ENCODE data around the gene NSDHL. TPM values are rescaled to one million over a fixed set of nuclear protein-coding genes. Genes with fewer than 3 reads are reported as not detected.
A peak's percentile ranks its signal among the peaks of the same experiment; 100 is the strongest.

The NSDHL gene
- total RNA-seq, 1 experiment from 2014 or later = 22.1 TPM

GRCh38 chrX:152898442-152898841 is 67.6 kb downstream of the NSDHL start:
- ATAC-seq (no peak), DNase-seq (ENCODE audit: low read depth, low spot score) (no peak)
- Histone ChIP-seq H3K4me1 (ENCODE audit: control insufficient read depth in 1 of 2, insufficient read depth in 2 of 2, low read length in 2 of 2) (peaks cover 17 to 63% of the 10 kb centered on the region in 2 experiments), H2AFZ (ENCODE audit: low read depth, low read length, poor library complexity, severe bottlenecking) (no peak overlapping the region), H3K27me3 (ENCODE audit: insufficient read depth, low read length) (no peaks in the 10 kb centered on the region), H3K79me2 (ENCODE audit: insufficient read depth, low read length) (no peaks in the 10 kb centered on the region), H3K4me2 (ENCODE audit: low read length) (peak overlapping the region; percentile 76), H3K27ac (ENCODE audit: low read depth, low read length) (peak overlapping the region; percentile 43; the same call in 1 of the 2 replicates), H3K4me3 (replicated peaks in 1 of 2; ENCODE audit: low read depth in 1 of 2, low read length in 2 of 2) (peak overlapping the region; percentile 56 to 65), H3K9me2 (ENCODE audit: insufficient read depth) (no peaks in the 10 kb centered on the region), H3K9me3 (ENCODE audit: control insufficient read depth in 1 of 2, insufficient read depth in 1 of 2, low read depth in 1 of 2, low read length in 2 of 2) (no peaks in the 10 kb centered on the region), H4K20me1 (ENCODE audit: insufficient read depth) (no peaks in the 10 kb centered on the region), H3K36me3 (ENCODE audit: control insufficient read depth in 1 of 2, insufficient read depth in 2 of 2, low read length in 2 of 2) (no peaks in the 10 kb centered on the region), H3K9ac (ENCODE audit: low read length) (peak overlapping the region; percentile 64)
- TF ChIP-seq RAD21 (IDR thresholded peaks at IDR 0.05; ENCODE audit: low read depth) (no peak), REST (IDR thresholded peaks at IDR 0.05; ENCODE audit: low read depth) (no peak)
- RAD21 ChIA-PET (ENCODE audit: low non-redundant PET in 1 of 2, low total read pairs in 2 of 2, uncharacterized antibody in 2 of 2, unreplicated experiment in 2 of 2) = no interaction called here
- CTCF ChIA-PET = no interaction called here
- BruUV-seq (replicated peaks) = TSS peak; percentile 55
- intact Hi-C loops (cut with micrococcal nuclease) = no loop called here
- POLR2A ChIA-PET = no interaction called here

GRCh38 chrX:152899111-152899873 is 68.4 kb downstream of the NSDHL start:
- Histone ChIP-seq H3K4me3 (replicated peaks in 1 of 2; ENCODE audit: low read depth in 1 of 2, low read length in 2 of 2) (no peak overlapping the region; a peak in 1 of 4 replicates), H3K4me1 (ENCODE audit: control insufficient read depth in 1 of 2, insufficient read depth in 2 of 2, low read length in 2 of 2) (peaks cover 17 to 62% of the 10 kb centered on the region in 2 experiments), H3K9me2 (ENCODE audit: insufficient read depth) (no peaks in the 10 kb centered on the region), H2AFZ (ENCODE audit: low read depth, low read length, poor library complexity, severe bottlenecking) (no peak overlapping the region), H3K9ac (ENCODE audit: low read length) (no peak overlapping the region), H3K36me3 (ENCODE audit: control insufficient read depth in 1 of 2, insufficient read depth in 2 of 2, low read length in 2 of 2) (no peaks in the 10 kb centered on the region), H3K27ac (ENCODE audit: low read depth, low read length) (no peak overlapping the region), H4K20me1 (ENCODE audit: insufficient read depth) (no peaks in the 10 kb centered on the region), H3K27me3 (ENCODE audit: insufficient read depth, low read length) (no peaks in the 10 kb centered on the region), H3K79me2 (ENCODE audit: insufficient read depth, low read length) (no peaks in the 10 kb centered on the region), H3K4me2 (ENCODE audit: low read length) (peak overlapping the region; percentile 76), H3K9me3 (ENCODE audit: control insufficient read depth in 1 of 2, insufficient read depth in 1 of 2, low read depth in 1 of 2, low read length in 2 of 2) (no peaks in the 10 kb centered on the region)
- ATAC-seq (no peak), DNase-seq (ENCODE audit: low read depth, low spot score) (no peak)
- no TSS peak for BruUV-seq (replicated peaks)
- ChIA-PET CTCF (no interaction called here), POLR2A (no interaction called here), RAD21 (ENCODE audit: low non-redundant PET in 1 of 2, low total read pairs in 2 of 2, uncharacterized antibody in 2 of 2, unreplicated experiment in 2 of 2) (no interaction called here)
- intact Hi-C loops (cut with micrococcal nuclease) = no loop called here
- no peak for TF ChIP-seq SP1 (IDR thresholded peaks at IDR 0.05; ENCODE audit: low read depth)
- no peak for TF ChIP-seq SIN3A (IDR thresholded peaks at IDR 0.05; ENCODE audit: low read depth)
- no peak for TF ChIP-seq JUND (IDR thresholded peaks at IDR 0.05)
- no peak for TF ChIP-seq REST (IDR thresholded peaks at IDR 0.05; ENCODE audit: low read depth)
- TF ChIP-seq ELF1 (IDR thresholded peaks at IDR 0.05; ENCODE audit: borderline replicate concordance, low read depth) = no peak
- no peak for TF ChIP-seq CTCF (IDR thresholded peaks at IDR 0.05 in 2 of 3, conservative IDR thresholded peaks at IDR 0.05 in 1 of 3; ENCODE audit: borderline replicate concordance in 1 of 3, insufficient read depth in 1 of 3, low read depth in 2 of 3, low read length in 2 of 3)
- TF ChIP-seq POLR2A (IDR thresholded peaks at IDR 0.05; ENCODE audit: borderline replicate concordance, extremely low read depth, insufficient read depth, insufficient read length) = no peak
- no peak for TF ChIP-seq EZH2phosphoT487 (IDR thresholded peaks at IDR 0.05; ENCODE audit: borderline replicate concordance)
